CD14-positive monocyte (primary cell): Measurements from ENCODE around the gene SMARCA2. TPM values are rescaled to one million over a fixed set of nuclear protein-coding genes. Genes with fewer than 3 reads are reported as not detected.

ENCODE experiments used
- DNase-seq, 3 donors: peaks; one replicate each; pipeline ENCODE4 v3.0.0-alpha.2; 2011 to 2022
- H2AFZ ChIP-seq: 2 replicates; pipeline ENCODE4 v1.6.0; 2012; ENCODE audit warnings: mild to moderate bottlenecking, low read depth, low read length, inconsistent platforms; ENCODE audit not compliant: insufficient read depth, poor library complexity, severe bottlenecking
- H3K27ac ChIP-seq, 2 donors: 1 replicate in 1 of 2; 2 replicates in 1 of 2; pipeline ENCODE4 v1.5.1; 2012 to 2013; ENCODE audit warnings: low read length in 2 of 2, control low read depth in 1 of 2, inconsistent platforms in 1 of 2, low read depth in 1 of 2, mild to moderate bottlenecking in 1 of 2
- H3K27me3 ChIP-seq, 2 donors: one replicate each; pipeline versions ENCODE4 v1.6.0 to v1.6.1; 2011 to 2013; ENCODE audit warnings: low read length in 2 of 2; ENCODE audit not compliant: control insufficient read depth in 2 of 2, insufficient read depth in 2 of 2
- H3K36me3 ChIP-seq, 2 donors: replicated peaks in 1 of 2; 1 replicate in 1 of 2; 2 replicates in 1 of 2; pipeline versions ENCODE4 v1.5.1 to v1.6.1; 2012 to 2013; ENCODE audit warnings: low read length in 2 of 2, control low read depth in 1 of 2, inconsistent platforms in 1 of 2, mild to moderate bottlenecking in 1 of 2; ENCODE audit not compliant: insufficient read depth in 2 of 2, control insufficient read depth in 1 of 2
- H3K4me1 ChIP-seq, 2 donors: 1 replicate in 1 of 2; 2 replicates in 1 of 2; pipeline versions ENCODE4 v1.5.1 to v1.6.1; 2012 to 2013; ENCODE audit warnings: low read length in 2 of 2, control low read depth in 1 of 2, inconsistent platforms in 1 of 2, mild to moderate bottlenecking in 1 of 2, moderate library complexity in 1 of 2; ENCODE audit not compliant: insufficient read depth in 2 of 2, control insufficient read depth in 1 of 2
- H3K4me2 ChIP-seq: replicated peaks from 2 replicates; pipeline ENCODE3; 2012; ENCODE audit warnings: low read length, moderate library complexity, mild to moderate bottlenecking; ENCODE audit not compliant: poor library complexity, severe bottlenecking; ENCODE audit errors: extremely low read depth
- H3K4me3 ChIP-seq, 3 experiments: fragments of 200-600 bp in 1 of 3; sonication (generic) in 1 of 3; replicated peaks in 1 of 3; 1 replicate in 2 of 3; 2 replicates in 1 of 3; pipeline ENCODE4 v1.5.1; 2011 to 2013; ENCODE audit warnings: low read length in 3 of 3, mild to moderate bottlenecking in 3 of 3, control low read depth in 2 of 3, low read depth in 2 of 3, inconsistent platforms in 1 of 3, moderate library complexity in 1 of 3
- H3K79me2 ChIP-seq: 2 replicates; pipeline ENCODE4 v1.6.0; 2012; ENCODE audit warnings: mild to moderate bottlenecking, control low read depth, inconsistent platforms, low read length, moderate library complexity; ENCODE audit not compliant: insufficient read depth
- H3K9ac ChIP-seq: 2 replicates; pipeline ENCODE4 v1.6.0; 2017; ENCODE audit warnings: low read length, mild to moderate bottlenecking; ENCODE audit not compliant: insufficient read depth, poor library complexity, severe bottlenecking
- H3K9me3 ChIP-seq, 2 donors: replicated peaks in 1 of 2; 1 replicate in 1 of 2; 2 replicates in 1 of 2; pipeline versions ENCODE4 v1.5.1 to v1.6.1; 2012 to 2013; ENCODE audit warnings: low read length in 2 of 2, control low read depth in 1 of 2; ENCODE audit not compliant: control insufficient read depth in 1 of 2, insufficient read depth in 1 of 2
- H4K20me1 ChIP-seq: 2 replicates; pipeline ENCODE4 v1.6.0; 2012; ENCODE audit warnings: mild to moderate bottlenecking, low read length, control low read depth, moderate library complexity; ENCODE audit not compliant: insufficient read depth
- H3K27ac Mint-ChIP-seq, 7 donors: one replicate each; pipeline ENCODE4 v1.8.0; 2020; ENCODE audit warnings: mild to moderate bottlenecking in 7 of 7, mixed read lengths in 7 of 7, moderate library complexity in 6 of 7, inconsistent platforms in 2 of 7
- H3K27me3 Mint-ChIP-seq, 3 donors: one replicate each; pipeline ENCODE4 v1.8.0; 2021 to 2022; ENCODE audit warnings: low read depth in 3 of 3, mild to moderate bottlenecking in 3 of 3, mixed read lengths in 3 of 3, moderate library complexity in 3 of 3, inconsistent platforms in 1 of 3
- H3K36me3 Mint-ChIP-seq, 2 donors: one replicate each; pipeline ENCODE4 v1.8.0; 2020; ENCODE audit warnings: mixed read lengths in 2 of 2, inconsistent platforms in 1 of 2, mild to moderate bottlenecking in 1 of 2
- H3K4me1 Mint-ChIP-seq: one replicate; pipeline ENCODE4 v1.8.0; 2020; ENCODE audit warnings: mild to moderate bottlenecking, mixed read lengths
- H3K4me3 Mint-ChIP-seq, 2 donors: one replicate each; pipeline ENCODE4 v1.8.0; 2020; ENCODE audit warnings: mild to moderate bottlenecking in 2 of 2, mixed read lengths in 2 of 2, moderate library complexity in 1 of 2
- H3K9me3 Mint-ChIP-seq, 7 donors: one replicate each; pipeline ENCODE4 v1.8.0; 2020 to 2022; ENCODE audit warnings: mixed read lengths in 7 of 7, mild to moderate bottlenecking in 6 of 7, moderate library complexity in 6 of 7, inconsistent platforms in 2 of 7
- CTCF ChIP-seq: fragments of 200-600 bp; IDR thresholded peaks from one replicate; pipeline ENCODE4 v1.8.0; 2022; ENCODE audit warnings: antibody characterized with exemption, mild to moderate bottlenecking
- WGBS: methylation state at CpG from one replicate; pipeline ENCODE4 v1.1.5; 2013; ENCODE audit warnings: missing lambda C conversion rate; ENCODE audit not compliant: insufficient coverage; 5-methylcytosine and 5-hydroxymethylcytosine counted together
- intact Hi-C, 2 donors: fragments of 100-400 bp; cut with micrococcal nuclease; formaldehyde crosslinking; loops; one replicate each; pipeline versions ENCODE4 v1.15.0 to v1.15.1; 2023
- polyA plus RNA-seq, 3 donors: library from polyadenylated mRNA; depleted of rRNA in 1 of 3; unstranded in 2 of 3; stranded (reverse) in 1 of 3; fragments of 300-500 nt in 2 of 3; fragments of >200 nt in 1 of 3; fragmentation: Illumina TruSeq in 2 of 3; gene quantifications; 1 replicate in 2 of 3; 2 replicates in 1 of 3; pipeline ENCODE4 v1.2.3, GENCODE V29; 2012 to 2021

SMARCA2 gene
- polyA plus RNA-seq, 3 donors: 11.0 to 54.7 (median 11.8) TPM

- Histone ChIP-seq H3K4me2 (no peak overlapping the region), H3K9me3 (no peaks in the 10 kb centered on the region), H3K27me3 (no peaks in the 10 kb centered on the region), H3K27ac (no peak overlapping the region), H2AFZ (no peak overlapping the region), H3K79me2 (no peaks in the 10 kb centered on the region), H3K4me3 (no peak overlapping the region), H3K36me3 (no peaks in the 10 kb centered on the region), H3K9ac (no peak overlapping the region), H3K4me1 (peaks cover 18 to 20% of the 10 kb centered on the region in 2 donors), H4K20me1 (no peaks in the 10 kb centered on the region)
- H3K4me3 Mint-ChIP-seq: no peak overlapping the region
- H3K36me3 Mint-ChIP-seq: no peaks in the 10 kb centered on the region
- 92% methylated on average over 2 of the region's 3 CpGs for WGBS
- intact Hi-C loops: no loop called here
- peaks cover 0 to 2% (median 1%) of the 10 kb centered on the region in 3 donors for H3K27me3 Mint-ChIP-seq
- H3K27ac Mint-ChIP-seq: no peak overlapping the region
- no peak for TF ChIP-seq CTCF
- peaks cover 23% of the 10 kb centered on the region for H3K4me1 Mint-ChIP-seq
- no peak for DNase-seq
- H3K9me3 Mint-ChIP-seq: peaks cover 0 to under 1% (median 0%) of the 10 kb centered on the region in 7 donors
Measured at GRCh38 chr9:2233274-2233673, 218.1 kb downstream of the SMARCA2 start.

- no peak for TF ChIP-seq CTCF
- Mint-ChIP-seq H3K4me1 (peaks cover 12% of the 10 kb centered on the region), H3K36me3 (no peaks in the 10 kb centered on the region), H3K4me3 (no peak overlapping the region), H3K9me3 (no peaks in the 10 kb centered on the region), H3K27me3 (peaks cover 0 to 1% (median 0%) of the 10 kb centered on the region in 3 donors), H3K27ac (no peak overlapping the region)
- H4K20me1 ChIP-seq: no peaks in the 10 kb centered on the region
- no peaks in the 10 kb centered on the region for H3K79me2 ChIP-seq
- H3K4me1 ChIP-seq: peaks cover 7 to 8% of the 10 kb centered on the region in 2 donors
- intact Hi-C loops: no loop called here
- no peak overlapping the region for H3K4me3 ChIP-seq
- no peak overlapping the region for H3K4me2 ChIP-seq
- no peaks in the 10 kb centered on the region for H3K36me3 ChIP-seq
- H3K9ac ChIP-seq: no peak overlapping the region
- no peak overlapping the region for H2AFZ ChIP-seq
- H3K27ac ChIP-seq: no peak overlapping the region
- H3K9me3 ChIP-seq: no peaks in the 10 kb centered on the region
- no peaks in the 10 kb centered on the region for H3K27me3 ChIP-seq
- 97% methylated on average over 5 of the region's 5 CpGs for WGBS
- no peak for DNase-seq
Measured at GRCh38 chr9:2234371-2234893, 219.3 kb downstream of the SMARCA2 start.
